HG03097 (cell line): ENCODE data around the gene PROCR.
"Not testable (repeated sequence)": the region's sequence is repeated elsewhere in the genome, so short reads cannot be mapped to it uniquely, and the experiment has no call there.

Experiments used
- ATAC-seq: cut with Tn5 transposase; IDR thresholded peaks from one replicate; pipeline ENCODE4 v1.9.1; 2021; ENCODE audit not compliant: unreplicated experiment, low FRiP score

The PROCR gene

DNA sequence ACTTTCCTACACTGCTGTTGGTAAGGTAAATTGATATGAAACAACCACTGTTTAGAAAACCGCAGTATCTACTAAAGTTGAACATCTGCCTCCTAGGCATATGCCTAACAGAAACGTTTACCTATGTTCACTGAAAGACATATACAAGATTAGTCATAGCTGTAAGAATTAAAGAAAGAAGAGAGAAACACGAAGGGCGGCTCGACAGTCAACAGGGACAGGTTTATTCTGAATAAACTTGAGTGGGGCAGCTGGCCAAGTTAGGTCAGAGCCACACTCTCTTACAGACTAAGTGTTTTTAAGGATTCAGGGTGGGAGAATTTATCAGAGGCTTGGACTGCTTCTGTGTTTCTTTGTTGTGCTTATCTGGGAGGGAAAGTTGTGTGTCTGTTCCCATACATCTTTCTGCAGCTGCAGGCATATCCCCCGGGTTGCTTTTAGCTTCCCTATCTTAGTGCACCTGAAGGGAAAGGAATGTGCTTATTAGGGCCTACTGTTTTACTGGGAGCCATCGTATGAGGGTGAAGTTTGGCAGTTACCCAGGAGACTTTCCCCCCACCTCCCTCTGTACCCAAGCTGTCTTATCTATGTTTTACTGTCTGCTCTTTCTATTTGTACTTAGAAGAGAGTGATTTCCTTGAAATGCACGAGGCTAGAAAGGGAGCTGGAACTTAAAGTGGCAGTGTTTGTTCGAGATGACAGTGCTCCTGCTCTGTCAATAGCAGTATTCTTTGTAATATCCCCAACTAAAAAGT lies 20.4 kb downstream of the PROCR start:
- no peak for ATAC-seq

DNA sequence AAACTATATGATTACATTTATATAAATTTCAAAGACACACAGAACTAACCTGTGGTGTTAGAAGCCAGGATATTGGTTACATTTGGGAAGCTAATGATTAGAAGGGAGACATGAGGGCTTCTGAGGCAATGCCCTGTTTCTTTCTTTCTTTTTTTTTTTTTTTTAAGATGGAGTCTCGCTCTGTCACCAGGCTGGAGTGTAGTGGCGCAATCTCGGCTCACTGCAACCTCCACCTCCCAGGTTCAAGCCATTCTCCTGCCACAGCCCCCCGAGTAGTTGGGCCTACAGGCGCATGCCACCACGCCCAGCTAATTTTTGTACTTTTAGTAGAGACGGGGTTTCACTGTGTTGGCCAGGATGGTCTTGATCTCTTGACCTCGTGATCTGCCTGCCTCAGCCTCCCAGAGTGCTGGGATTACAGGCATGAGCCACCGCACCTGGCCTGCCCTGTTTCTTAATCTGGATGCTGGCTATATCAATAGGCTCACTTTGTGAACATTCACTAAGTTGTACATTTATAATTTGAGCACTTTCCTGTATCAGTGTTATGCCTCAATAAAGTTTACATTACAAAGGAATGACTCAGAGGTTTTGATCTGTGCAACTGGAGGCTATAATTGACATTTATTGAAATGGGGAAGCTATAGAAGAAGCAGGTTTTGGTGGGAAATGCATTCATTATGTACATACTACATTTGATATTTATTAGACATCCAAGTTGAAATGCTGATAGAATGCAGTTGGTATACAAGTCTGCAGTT lies 21.3 kb downstream of the PROCR start:
- ATAC-seq: not testable (repeated sequence)

DNA sequence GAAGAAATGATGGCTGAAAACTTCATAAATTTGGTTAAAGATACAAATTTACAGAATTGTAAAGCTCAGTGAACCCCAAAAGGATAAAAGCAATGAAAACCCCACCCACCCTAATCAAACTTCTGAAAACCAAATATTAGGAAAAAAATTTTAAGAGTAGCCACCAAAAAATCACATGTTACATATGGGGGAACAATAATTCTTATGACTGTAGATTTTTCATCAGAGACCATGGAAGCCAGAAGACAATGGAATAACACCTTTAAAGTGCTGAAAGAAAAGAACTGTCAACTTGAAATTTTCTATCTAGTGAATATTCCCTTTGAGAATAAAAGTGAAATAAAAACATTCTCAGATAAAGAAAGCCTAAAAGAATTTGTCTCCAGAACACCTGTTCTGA lies 24.4 kb downstream of the PROCR start:
- ATAC-seq: no peak

DNA sequence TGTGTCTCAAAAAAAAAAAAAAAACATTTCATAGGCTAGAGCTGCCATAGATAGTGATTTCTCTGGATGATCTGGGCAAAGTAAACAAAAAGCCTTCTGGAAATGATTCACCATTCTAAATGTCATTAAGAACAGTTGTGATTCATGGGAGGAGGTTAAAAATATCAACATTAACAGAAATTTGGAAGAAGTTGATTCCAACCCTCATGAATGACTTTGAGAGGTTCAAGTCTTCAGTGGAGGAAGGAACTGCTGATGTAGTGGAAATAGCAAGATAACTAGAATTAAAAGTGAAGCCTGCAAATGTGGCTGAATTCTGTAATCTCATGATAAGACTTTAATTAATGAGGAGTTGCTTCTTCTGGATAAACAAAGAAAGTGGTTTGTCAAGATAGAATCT lies 27.9 kb downstream of the PROCR start:
- no peak for ATAC-seq

DNA sequence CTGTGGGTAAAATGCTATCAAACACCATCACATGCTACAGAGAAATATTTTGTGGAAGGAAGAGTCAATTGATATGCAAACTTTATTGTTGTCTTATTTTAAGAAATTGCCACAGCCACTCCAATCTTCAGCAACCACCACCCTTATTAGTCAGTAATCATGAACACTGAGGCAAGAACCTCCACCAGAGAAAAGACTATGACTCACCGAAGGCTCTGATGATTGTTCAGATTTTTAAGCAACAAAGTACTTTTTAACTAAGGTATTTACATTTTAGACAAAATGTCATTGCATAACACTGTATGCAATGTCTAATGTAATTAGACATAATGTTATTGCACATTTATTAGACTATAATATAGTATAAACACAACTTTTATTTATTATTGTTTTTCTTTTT lies 28.4 kb downstream of the PROCR start:
- ATAC-seq: no peak

DNA sequence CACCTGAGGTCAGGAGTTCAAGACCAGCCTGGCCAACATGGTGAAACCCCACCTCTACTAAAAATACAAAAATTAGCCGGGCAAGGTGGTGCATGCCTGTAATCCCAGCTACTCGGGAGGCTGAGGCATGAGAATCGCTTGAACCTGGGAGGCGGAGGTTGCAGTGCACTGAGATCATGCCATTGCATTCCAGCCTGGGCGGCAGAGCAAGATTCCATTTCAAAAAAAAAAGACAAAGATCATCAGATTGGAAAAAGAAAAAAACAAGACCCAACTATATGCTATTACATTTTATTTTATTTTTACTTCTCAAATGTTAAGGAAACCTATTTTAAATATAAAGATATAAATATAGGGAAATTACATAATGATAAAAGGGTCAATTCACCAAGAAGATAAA lies 29.6 kb downstream of the PROCR start:
- not testable (repeated sequence) for ATAC-seq

DNA sequence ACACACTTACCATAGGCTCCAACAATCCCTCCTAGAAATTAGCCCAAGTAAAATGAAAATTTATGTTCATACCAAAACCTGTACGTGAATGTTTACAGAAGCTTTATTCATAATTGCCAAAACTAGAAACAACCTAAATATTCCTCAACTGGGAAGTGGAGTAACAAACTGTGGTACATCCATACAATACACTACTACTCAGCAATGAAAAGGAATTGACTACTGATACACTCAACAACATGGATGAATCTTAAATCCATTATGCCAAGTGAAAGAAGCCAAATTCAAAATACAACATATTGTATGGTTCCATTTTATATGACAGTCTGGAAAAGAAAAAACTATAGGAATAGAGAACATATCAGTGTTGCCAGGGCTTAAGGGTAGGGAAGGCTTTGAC lies 34.9 kb downstream of the PROCR start:
- ATAC-seq: no peak

DNA sequence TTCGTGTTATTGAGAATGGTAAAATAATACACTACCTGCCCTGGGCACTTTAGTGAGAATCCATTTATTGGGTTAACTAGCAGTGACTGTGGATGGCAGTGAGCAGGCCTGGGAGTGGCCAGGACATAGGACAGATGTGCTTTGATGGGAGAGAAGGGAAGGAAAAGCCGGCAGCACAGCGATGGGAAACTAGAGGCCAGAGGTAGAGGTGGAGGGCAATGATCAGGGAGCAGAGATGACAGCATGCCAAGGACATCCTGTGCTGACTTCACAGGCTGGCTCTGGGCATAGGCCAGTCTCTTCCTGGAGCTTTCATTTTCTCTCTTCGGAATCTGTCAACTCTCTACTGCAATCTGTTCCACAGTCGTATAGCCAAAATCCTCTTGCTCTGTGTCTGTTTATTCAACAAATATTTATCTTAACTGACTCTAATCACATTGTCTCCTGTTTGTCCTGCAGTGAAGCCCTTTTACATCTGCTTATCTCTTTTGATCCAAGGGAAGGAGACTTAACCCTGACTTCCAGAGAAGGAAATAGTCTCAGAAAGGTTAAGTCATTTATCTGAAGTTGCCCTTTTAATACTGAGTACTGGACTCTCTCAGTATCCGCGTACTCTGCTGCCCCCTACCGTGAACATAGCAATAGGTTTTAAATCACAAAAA lies 36.2 kb downstream of the PROCR start:
- ATAC-seq: no peak

DNA sequence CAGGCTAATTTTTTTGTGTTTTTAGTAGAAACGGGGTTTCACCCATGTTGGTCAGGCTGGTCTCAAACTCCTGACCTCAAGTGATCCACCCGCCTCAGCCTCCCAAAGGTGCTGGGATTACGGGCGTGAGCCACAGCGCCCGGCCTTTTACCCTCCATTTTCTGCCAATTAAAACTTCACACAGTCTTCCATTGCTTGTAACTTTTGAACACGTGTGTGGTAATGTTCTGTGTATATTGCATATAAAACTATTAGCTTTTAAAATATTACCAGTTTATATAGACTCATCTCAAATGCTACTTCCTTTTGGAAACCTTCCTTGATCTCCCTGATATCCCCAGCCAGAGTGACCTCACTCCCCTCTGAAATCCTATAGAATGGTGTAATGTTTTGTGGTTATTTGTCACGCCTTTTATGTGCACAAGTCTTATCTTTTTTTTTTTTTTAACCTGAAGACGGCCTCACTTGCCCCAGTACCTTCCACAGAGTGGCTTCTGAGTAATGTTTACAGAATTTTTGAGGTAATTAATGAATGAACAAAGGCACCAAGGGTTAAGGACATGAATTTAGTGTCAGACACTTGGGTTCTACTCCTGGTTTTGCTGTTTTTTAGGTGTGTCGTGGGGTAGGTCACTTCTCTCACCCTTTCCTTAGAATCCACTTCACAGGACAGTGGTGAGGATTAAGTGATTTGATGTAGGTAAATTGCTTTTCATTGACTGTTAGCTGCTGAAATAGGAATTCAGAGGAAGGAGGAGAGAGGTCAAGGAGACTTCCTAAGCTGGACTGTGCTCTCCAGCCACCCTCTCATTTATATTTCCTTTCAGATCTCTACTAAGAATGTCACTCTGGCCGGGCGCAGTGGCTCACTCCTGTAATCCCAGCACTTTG lies 43.4 kb downstream of the PROCR start:
- ATAC-seq: no peak

DNA sequence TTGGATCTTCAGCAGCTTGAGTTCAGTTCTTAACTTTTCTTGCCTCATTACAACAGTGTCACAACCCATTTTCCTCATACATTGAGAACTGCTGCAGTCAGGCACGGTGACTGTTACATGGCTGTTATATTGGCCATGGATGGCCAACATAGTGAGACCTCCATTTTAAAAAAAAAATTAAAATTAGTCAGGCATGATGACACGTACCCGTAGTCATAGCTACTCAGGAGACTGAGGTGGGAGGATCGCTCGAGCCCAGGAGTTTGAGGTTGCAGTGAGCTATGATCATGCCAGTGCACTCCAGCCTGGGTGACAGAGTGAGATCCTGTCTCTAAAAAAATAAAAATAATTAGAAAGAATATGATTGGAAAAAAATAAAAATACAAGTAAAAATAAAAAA lies 44.7 kb downstream of the PROCR start:
- ATAC-seq: no peak

DNA sequence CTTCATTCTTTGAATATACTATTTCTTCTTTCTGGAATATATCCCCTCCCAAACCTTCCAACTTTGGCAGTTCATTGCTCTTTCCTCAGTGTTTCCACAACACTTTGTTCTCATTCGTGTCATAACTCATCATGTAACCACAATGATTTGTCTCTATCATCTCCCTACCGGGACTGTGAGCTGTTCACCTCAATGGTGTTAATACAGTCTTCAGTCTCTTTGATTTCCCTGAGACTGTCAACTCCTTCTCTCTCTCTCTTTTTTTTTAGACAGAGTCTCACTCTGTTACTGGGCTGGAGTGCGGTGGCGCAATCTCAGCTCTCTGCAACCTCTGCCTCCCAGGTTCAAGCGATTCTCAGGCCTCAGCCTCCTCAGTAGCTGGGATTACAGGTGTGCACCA lies 52.1 kb downstream of the PROCR start:
- no peak for ATAC-seq

DNA sequence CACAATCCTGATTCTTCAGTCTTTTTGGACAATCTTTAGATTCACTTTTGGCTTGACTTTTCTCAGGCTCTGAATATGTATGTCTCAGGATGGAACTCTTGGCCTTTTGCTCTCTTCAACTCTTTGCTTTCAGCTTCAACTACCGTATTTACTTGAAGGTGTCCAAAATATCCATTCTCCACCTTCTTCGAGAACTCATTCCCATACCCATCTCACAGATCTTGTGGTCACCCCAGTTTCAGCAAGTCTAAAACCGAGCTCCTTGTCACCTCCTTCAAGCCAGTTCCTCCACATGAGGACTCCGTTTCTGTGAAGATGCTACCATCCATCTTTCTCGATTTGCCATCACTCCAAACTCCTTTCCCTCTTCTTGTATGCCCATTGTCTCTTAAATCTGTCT lies 52.7 kb downstream of the PROCR start:
- no peak for ATAC-seq

DNA sequence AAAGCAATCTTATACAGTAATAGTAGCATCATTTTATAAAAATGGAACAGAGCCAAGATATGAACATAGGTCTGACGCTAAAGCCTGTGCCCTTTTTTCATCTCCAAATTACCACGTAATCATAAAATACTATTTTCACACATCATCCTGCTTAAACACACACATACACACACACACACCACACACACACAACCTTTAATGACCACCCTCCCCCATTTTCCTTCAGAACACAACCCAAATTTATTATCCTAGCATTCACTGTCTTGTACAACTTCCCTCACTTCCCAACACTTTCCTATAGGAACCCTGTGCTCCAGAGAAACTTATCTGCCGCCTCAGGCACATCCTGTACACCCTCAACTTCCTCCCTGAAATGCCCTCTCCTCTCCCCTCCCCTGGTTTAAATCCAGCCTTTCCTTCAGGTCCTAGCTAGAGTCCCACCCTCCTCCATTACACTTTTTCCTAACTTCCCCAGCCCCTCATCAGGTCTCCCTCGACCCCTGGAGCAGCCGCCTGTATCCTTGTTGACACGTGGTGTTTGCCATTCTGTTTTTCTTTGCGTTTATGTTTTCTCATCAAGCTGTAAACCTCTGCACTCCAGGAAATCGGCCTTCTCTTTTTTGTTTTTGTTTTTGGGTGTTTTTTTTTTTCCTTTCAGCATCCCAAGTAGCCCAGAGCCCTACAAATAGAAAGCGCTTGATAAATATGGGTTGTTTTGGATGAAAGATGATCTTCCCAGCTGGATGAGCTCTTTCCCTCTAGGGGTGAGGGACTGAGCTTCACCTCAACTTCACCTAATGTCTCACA lies 53.6 kb downstream of the PROCR start:
- ATAC-seq: no peak

DNA sequence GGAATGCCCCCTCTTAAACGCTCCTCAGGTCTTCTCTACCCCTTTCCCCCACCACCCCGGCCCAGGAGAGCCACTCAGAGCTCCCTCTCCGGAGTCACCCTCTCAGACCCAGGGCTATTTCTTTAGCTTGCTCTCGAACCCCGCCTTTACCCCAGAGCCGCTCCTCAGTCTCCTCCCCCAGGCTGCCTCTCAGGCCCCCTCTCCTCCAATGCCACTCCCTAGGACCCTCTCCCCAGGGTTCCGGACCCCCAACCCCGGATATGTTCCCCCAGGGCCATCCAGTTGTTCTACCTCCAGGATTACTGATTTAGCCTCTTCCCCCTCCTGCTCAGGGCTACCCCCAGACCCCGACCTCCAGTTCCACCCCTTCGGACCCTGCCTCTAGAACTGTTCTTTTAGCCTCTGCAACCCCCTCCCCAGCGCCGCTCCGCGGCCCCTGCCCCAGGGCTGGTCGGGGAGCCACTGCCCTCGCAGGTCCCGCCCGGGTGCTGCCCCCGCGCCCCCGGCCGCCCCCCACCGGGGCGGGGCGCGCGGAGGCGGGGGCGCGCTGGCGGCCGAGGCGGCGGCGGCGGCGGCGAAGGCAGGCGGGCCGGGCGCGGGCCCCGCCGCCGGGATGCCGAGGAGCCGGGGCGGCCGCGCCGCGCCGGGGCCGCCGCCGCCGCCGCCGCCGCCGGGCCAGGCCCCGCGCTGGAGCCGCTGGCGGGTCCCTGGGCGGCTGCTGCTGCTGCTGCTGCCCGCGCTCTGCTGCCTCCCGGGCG lies 54.4 kb downstream of the PROCR start, which contains the start of gene MMP24:
MMP24 (plus strand) TSS at position 565 of the 758 bp plus-strand sequence; CDS start at position 614, 49 bp downstream.
- no peak for ATAC-seq
